Amniotic epithelial cell (primary cell): ENCODE measurements around the gene SH3GLB2.
"Not testable (repeated sequence)": the region's sequence is repeated elsewhere in the genome, so short reads cannot be mapped to it uniquely, and the experiment has no call there.

Experiments
- DNase-seq: peaks from one replicate; pipeline ENCODE4 v3.0.0-alpha.2; 2010; ENCODE audit warnings: low read depth

The SH3GLB2 gene

DNA sequence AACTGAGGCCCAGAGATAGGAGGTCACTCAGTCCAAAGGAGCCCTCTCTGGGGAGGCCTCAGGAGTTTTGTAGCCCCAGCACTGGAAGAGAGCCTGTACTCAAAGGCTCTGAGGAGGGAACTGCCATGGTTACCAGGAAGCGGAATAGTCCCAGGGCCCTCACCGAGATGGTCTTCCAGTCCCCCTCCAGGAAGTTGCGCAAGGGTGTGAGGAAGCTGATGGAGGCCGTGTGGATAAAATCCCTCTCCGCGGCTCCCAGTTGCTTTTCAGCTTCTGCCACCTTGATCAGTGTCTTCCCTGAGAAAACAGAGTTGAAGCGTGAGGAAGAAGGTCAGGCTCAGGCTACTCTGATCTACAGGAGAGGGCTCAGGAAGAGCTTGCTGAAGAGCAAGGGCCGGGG lies 13.5 kb downstream of the SH3GLB2 start:
- DNase-seq: no peak

DNA sequence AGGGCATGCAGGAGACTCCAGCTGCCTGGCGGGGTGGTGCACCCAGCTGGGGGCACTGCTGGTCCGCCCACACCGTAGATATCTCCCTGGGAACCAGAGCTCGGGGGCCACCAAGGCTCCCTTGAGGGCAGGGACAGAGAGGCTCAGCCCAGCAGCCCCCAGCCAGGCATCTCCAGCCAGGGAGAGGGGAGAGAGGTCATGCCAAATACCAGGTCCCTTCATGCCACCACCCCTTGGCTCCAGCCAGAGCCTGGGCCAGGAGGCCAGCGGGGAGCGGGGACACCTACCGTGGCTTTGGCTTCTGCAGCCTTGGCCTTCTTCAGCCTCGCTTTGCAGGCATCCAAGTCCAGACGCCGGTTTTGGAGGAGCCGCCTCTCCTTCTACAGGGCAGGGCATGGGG lies 14.0 kb downstream of the SH3GLB2 start:
- no peak for DNase-seq

DNA sequence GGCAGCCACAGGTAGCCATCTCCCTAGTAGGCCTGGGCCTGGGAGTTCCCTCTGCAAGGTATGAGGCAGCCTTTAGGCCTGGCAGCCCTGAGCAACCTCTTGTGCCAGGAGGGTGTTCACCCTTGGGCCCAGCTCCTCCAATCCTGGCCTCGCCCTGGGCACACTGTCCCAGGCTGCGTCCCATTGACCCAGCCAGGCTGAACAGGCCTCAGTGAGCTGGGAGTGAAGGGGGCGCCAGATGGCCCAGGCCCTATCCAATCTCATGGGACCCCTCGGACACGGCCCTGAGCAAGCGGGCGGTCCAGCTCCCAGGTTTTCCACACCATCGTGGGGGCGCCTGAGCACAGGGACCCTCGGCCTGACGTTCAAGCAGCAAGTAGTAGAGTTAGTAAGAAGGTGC lies 14.5 kb downstream of the SH3GLB2 start:
- DNase-seq: no peak

DNA sequence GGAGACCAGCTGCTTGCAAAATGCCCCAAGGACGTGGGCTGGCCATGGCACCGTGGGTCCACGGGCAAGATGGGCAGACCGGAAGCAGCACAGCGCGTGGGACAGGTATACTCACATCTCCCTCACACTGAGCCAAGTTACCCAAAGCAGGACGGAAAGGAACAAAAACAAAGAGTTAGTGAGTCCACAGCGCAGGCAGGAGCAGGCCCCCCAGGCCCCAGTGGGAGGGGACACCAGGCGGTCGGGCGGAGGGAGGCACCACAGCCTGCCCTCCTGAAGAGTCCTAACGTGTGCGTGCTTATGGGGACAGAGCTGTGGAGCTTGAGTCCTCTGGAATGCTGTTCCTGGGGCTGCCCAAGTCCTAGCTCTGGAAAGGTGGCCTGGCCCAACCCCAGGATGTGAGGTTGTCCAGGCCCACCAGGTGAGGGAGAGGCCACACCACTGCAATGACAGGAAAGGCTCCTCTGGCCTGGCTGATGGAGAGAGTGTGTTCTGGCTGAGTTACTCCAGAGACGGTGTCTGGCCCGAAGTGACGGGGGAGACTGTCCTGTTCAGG lies 15.2 kb downstream of the SH3GLB2 start:
- no peak for DNase-seq

DNA sequence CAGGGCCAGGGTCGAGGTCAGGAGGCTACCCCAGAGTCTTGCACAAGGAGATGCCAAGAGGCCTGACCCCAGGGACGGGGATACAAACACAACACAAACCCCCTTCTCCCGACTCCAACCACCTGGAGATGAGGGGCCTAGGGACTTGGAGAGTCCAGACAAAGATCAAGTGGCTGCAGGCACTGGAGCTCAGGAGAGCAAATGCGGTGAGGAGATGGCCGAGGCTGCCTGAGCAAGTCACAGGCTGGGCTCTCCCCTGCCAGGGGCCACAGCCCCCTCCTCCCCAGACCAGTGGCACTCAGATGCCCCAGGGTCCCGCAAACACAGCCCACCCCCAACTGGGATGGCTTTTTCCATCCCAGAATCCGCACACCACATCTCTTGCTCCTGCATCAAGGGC lies 15.8 kb downstream of the SH3GLB2 start:
- DNase-seq: no peak

DNA sequence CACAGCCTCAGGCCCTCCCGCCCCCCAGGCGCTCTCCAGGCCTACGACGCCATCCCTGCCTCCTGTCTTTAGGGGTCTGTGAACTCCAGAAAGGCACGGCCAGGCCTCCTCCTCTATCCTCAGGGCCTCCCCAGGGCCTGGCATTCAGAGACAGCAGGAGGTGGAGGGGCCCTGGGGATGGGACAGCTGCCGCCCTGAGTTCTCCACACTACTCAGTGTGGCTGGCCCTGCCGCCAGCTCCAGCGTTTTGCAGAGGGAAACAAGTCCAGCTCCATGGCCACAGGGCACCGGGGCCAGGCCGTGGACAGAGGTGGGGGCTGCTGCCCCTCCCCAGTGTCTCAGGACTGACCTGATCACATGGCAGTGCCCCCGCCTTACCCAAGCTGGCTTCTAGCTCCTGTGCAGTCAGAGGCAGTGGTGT lies 16.4 kb downstream of the SH3GLB2 start:
- DNase-seq: no peak

DNA sequence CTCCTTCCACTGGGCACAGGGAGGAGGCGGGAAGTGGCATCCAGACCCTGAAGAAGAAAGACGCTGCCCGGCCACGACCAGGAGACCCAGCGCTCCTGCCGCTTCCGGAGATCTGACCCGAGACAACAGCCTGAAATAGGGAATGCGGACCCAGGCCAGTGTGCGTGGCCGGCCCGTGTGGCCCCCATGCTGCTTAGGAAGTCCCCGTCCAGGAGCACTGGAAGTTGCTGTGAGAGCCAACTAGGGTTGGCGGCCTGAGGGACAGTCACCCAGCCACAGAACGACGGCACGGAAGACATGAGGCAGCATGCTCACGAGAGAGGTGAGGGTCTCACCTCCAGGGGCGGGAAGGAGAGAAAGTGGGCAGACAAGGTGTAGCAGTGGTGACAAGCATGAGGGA lies 17.0 kb downstream of the SH3GLB2 start:
- DNase-seq: no peak

DNA sequence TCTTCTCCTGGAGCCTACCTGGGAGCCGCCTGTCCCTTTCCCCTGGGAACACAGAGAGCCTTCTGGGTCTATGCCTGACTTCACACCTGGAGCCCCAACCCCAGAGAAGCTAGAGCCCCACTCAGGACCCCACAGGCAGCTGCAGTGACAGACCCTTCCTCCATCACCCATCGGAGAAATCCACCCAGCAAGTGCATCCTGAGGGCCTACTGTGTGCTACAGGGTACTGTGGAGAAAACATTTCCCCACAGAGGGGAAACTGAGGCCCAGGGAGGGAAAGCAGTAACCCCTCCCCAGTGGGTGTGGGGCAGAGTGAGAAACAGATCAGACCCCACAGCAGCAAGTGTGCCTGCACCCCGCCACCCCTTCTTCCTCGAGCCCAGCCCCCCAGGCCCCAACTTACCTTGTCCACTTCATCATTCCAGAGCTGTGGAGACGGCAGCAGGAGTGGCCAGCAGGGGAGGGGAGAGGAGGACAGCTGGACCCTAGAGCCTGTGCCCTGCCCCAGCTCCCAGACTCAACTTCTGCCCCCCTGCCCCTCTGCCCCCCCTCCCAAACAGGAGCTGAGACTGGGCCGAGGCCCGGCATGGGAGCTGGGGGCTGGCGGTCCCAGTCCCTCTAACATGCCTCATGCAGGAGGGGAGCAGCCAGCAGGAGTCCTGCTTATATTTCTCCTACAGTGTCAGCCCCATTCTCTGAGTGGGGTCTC lies 17.7 kb downstream of the SH3GLB2 start:
- no peak for DNase-seq

DNA sequence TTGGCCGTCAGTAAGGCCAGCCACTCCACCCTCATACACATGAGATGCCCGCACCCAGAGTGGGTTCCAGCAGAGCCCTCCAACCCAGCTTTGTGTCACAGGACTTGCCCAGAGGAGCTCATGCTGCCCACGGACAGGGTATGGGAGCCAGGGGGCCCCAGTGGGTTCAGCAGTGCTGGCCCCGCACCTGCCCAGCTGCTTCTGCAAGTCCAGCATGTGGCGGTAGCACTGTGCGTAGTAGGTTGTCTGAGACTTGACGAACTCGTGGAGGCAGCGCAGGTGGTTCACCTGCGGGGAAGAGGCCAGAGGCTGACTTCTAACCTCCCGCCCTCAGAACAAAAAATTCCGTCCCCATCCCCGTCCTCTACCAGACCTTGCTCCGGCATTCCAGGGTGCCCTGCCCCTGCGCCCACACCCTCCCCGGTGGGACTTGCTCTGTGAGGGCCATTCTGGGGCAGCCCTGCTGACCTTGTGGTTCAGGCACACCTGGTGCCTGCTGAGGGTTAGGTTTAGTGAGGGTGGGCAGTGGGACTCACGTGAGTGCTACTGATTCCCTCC lies 18.5 kb downstream of the SH3GLB2 start:
- no peak for DNase-seq

DNA sequence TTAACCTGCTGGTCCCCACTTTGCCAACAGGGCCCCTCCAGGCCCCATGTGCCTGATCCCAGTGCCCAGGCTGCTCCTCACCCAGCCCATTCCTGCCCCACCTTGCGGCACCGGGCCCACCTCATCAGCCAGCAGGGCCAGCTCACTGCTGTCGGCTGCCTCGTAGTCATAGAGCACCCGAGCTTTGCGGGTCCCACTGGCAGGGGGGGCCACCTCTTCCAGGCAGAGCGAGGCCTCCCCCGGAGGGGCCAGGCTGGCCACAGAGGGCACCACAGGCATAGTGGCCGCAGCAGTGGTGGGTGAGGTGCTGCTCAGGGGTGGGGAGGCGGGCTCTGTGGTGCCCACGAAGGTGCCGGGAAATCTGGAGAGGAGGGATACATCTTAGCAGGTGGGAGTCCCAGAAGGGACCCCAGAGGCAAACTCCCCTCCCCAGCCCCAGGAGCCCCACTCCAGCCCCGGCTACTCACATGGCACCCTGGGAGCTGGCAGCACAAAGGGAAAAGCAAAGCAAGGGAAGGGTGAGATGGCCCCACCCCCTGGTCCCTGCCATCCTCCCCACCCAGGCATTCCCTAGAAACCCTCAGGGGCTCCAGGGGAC lies 19.0 kb downstream of the SH3GLB2 start:
- no peak for DNase-seq

DNA sequence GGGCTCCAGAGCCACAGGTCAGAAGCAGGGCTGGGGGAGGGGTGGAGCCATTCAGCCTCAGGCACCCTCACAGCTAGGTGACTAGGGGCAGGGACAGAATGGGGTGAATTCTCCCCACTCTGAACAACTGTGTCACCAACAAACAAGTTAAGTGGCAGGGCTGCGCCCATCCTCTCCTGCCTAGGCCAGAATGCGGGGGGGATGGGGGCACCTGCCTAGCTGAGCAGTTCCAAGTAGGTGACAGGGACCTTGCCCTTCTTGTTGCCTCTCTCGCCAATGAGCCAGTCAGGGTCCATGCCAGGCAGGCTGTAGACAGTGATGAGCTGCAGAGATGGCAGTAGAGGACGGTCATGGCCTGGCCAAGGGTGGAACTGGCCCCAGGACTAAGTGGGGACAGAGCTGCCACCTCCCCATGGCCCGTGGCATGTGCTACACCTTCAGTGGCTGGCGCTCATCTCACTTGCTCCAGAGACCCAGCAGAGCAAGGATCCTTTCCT lies 19.6 kb downstream of the SH3GLB2 start:
- no peak for DNase-seq

DNA sequence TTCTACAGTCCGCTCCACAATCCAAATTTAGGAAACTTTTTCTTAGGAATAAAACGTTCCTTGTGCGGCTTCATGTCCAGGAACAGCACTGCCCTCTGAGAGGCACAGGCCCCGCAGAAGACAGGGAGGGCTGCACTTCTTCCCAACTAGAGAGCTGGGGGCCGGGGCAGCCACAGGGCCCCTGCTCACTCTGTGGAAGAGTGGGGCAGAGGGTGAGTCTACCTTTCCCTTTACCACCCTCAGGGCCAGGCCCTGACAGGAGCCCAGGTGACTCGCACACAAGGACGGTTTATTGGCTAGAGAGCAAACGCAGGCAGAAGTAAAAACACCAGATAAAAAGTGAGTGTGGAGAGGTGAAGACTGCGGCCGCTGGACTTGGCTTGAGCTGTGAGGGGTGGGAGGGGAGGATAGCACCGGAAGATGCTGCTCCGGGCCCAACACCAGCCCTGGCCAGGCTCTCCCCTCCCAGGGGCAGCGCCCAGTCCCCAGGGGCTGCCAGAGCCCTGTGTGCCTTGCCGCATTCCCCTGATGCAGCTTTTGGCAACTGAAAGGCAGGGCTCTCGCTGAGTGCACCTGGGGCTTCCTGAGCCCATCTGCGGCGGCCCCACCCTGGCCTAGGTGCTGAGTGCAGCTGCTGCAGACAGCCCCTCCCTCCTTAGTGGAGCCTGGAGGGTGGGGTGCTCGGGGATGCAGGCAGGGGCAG lies 20.2 kb downstream of the SH3GLB2 start:
- DNase-seq: no peak

DNA sequence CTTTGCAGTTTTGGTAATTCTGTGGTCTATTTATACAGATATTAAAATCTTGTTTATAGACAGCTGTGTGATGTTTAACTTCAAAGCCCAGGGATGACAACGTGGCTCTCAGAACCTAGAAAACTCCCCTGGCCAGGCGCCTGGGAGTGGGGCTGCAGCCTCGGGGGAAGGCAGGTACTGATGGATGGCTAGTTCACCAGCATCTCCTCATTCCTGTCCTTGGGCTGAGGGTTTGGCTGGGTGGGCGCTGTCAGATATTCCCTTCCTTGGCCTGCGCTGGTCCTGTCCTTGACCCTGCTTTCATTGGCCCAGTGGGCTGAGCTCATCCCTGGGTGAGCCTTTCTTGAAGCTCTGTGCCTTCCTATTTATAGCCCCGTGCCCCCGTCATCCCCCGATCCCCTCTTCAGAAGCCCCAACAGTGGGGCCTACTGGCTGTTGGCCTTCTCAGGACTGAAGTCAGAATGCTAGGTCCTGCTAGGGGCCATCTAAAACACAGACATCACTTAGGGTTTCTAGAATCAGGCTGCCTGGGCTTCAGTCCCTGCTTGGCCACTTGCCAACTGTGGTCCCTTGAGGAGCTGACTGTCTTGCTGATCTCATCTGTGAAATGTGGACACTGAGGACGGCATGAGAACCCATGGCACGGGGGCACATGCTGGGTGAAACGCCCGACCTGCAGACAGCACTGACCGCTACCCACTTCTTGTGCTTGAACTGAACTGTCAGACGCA lies 20.9 kb downstream of the SH3GLB2 start:
- no peak for DNase-seq

DNA sequence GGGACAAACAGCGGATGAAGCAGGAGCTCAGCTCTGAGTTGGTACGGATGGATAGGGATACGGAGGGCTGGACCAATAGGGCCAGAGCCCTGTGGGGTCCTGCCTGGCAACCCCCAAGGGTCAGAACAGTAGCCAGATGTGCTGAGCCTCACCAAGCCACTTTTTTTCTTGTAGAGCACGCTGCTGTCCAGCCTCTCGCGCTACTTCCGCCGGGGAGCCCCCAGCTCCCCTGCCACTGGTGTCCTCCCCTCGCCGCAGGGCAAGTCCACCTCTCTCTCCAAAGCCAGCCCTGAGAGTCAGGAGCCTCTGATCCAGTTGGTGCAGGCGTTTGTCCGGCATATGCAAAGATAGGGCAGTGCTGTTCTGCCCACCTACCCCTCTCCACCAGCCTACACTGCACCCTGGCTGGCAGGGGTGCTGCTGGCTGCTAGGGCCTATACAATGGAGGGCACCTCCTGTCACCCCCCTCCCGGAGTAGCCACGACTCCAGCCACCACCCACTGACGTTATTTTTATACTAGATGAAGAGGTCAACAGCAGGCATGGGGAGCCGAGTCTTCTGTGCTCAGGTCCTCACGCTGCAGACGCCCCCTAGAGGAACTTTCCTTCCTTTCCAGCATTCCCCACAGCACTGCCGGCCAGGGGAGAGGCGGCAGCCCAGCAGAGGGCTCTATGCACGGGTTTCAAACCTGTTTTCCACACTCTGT lies 21.6 kb downstream of the SH3GLB2 start:
- DNase-seq: peak; percentile 68

DNA sequence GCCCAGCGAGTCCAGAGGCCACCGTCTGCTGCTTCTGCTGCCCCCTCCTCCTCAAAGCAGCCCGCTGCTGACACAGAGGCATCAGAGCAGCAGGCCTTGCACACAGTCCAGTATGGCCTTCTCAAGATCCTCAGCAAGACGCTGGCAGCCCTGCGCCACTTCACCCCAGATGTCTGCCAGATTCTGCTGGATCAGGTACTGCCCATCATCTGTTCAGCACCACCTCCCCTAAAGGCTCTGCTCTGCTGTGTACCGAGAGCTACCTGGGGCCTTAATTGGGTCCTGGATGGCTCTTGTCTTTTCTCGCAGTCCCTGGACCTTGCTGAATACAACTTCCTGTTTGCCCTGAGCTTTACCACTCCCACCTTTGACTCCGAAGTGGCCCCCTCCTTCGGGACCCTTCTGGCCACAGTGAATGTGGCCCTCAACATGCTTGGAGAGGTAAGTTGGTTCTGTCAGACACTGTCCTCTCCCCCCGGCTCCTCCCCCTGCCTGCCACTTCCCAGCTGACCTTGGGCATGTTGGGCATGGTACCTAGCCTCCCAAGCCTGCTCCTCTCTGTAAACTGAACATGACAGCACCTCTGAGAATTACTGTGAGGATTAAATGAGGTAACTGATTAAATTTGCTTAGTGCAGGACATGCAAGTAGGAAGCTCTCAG lies 22.7 kb downstream of the SH3GLB2 start:
- no peak for DNase-seq

DNA sequence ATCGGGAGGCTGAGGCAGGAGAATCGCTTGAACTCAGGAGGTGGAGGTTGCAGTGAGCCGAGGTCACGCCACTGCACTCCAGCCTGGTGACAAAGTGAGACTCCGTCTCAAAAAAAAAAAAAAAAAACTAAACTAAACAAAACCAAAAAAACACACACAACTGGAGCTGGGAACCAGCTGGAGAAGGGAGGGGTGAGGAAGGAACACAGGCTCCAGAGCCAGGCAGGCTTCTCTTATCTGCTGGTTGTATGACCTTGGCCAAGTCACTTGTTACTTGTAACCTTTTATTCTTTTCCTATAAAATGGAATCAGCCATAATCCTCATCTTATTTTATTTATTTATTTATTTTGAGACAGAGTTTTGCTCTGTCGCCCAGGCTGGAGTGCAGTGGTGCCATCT lies 24.0 kb downstream of the SH3GLB2 start:
- not testable (repeated sequence) for DNase-seq

DNA sequence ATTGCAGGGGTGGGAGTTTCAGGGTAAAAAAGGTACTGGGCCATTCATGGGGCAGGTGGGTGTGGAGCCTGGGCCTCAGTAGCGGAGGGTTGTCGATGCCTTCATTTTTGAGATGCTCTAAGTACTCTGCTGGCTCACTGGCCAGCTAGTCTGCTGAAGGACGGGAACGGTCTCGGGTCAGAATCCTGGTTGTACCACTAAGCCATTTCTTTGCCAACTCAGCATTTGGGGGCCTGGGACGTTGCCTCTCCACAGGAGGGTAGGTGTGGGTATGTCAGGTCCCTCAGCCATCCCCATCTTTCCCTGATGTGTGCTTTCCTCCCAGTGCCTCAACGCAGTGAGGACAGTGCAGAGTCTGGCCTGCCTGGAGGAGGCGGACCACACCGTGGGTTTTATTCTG lies 25.1 kb downstream of the SH3GLB2 start:
- no peak for DNase-seq

DNA sequence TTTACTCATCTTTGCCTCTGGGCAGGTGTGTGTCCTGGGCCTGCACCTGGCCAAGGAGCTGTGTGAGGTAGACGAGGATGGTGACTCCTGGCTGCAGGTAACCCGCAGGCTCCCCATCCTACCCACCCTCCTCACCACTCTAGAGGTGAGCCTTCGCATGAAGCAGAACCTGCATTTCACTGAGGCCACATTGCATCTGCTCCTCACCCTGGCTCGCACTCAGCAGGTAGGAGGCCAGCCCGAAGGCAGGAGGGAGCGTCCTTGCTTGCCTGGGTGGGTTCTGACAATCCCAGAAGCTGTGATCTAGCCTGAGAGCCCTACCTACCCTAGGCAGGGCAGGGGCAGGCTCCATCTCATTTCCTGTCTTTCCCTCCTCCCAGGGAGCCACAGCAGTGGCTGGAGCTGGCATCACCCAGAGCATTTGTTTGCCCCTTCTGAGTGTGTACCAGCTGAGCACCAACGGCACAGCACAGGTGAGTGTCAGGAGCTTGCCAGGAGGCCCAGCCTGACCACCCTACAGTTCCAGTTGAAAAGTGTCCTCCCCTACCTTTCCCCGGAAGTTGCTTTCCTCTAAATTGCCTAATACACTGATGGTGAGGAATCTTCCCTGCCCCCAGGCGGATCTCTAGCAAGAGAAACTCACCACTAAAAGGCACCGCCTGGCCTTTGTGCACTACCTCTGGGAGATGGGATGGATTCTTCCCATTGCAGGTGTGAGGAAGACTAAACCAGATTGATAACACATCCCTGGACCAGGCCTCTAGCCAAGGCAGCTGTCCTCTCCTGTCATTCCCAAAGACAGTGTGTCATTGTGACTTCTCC lies 26.4 kb downstream of the SH3GLB2 start:
- no peak for DNase-seq

DNA sequence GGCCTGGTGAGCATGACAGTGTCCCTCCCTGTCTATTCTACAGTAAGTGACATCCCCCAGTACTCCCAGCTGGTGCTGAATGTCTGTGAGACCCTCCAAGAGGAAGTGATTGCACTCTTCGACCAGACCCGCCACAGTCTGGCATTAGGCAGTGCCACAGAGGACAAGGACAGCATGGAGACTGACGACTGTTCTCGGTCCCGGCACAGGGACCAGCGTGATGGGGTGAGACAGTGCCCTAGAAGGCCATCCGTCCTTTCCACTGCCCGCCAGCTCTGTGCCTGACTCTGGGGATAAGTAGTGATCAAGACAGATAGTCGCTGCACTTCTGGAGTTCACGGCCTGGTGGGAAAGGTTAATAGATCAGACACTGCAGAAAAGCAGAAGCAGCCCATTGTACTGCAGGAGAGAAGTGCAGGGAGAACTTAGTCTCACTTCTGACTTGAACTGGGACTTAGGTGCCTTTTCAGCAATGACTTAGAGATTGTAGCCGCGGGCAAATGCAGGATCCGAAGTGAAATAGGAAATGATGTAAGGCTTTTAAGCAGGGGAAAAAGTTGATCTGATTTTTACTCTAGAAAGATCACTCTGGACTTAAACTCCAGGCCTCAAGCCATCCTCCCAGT lies 28.4 kb downstream of the SH3GLB2 start:
- DNase-seq: no peak
